A673 (cell line): ENCODE measurements around the gene MGAT5. TPM values are rescaled to one million over a fixed set of nuclear protein-coding genes. Genes with fewer than 3 reads are reported as not detected.

ENCODE experiments used
- BruUV-seq: library from RNA; stranded (reverse); fragments of 400-500 nt; replicated peaks from 2 replicates; lab custom pipeline; 2021; lab: Mats Ljungman, UMichigan
- CTCF ChIA-PET: fragments of 300-600 bp; sonication (Branson Sonifier 250); formaldehyde crosslinking; loops from one replicate; lab custom pipeline; 2022; ENCODE audit warnings: antibody characterized with exemption; lab: Charles Lee
- POLR2A ChIA-PET: fragments of 300-600 bp; sonication (Branson Sonifier 250); formaldehyde crosslinking; loops from one replicate; lab custom pipeline; 2022; ENCODE audit warnings: antibody characterized with exemption; ENCODE audit not compliant: low non-redundant PET; lab: Charles Lee
- DNase-seq: peaks from one replicate; pipeline ENCODE4 v3.0.0-alpha.2; 2015; ENCODE audit warnings: low spot score
- H3K27ac ChIP-seq: fragments of 200-600 bp; sonication (generic); 2 replicates; pipeline ENCODE4 v1.5.1; 2016; ENCODE audit warnings: mixed run types, low read depth, mild to moderate bottlenecking, mixed read lengths, antibody characterized with exemption, low read length; ENCODE audit not compliant: poor library complexity, severe bottlenecking
- H3K27me3 ChIP-seq: fragments of 200-600 bp; sonication (generic); replicated peaks from 2 replicates; pipeline ENCODE4 v1.6.1; 2017; ENCODE audit warnings: mixed run types, low read depth, mild to moderate bottlenecking, mixed read lengths, antibody characterized with exemption, low read length; ENCODE audit not compliant: insufficient read depth, poor library complexity
- H3K36me3 ChIP-seq: fragments of 200-600 bp; sonication (generic); 2 replicates; pipeline ENCODE4 v1.6.1; 2016; ENCODE audit warnings: mixed run types, mild to moderate bottlenecking, mixed read lengths, antibody characterized with exemption, low read length; ENCODE audit not compliant: insufficient read depth, poor library complexity, severe bottlenecking
- H3K4me1 ChIP-seq: fragments of 200-600 bp; sonication (generic); 2 replicates; pipeline ENCODE4 v1.6.1; 2017; ENCODE audit warnings: mixed run types, mild to moderate bottlenecking, mixed read lengths, antibody characterized with exemption, low read length; ENCODE audit not compliant: insufficient read depth, poor library complexity, severe bottlenecking
- H3K4me3 ChIP-seq: fragments of 200-600 bp; sonication (generic); 2 replicates; pipeline ENCODE4 v1.5.1; 2016; ENCODE audit warnings: low read depth, mixed run types, mild to moderate bottlenecking, mixed read lengths, low read length; ENCODE audit not compliant: poor library complexity, severe bottlenecking
- H3K9me3 ChIP-seq: fragments of 200-600 bp; sonication (generic); 2 replicates; pipeline ENCODE4 v1.6.1; 2016; ENCODE audit warnings: mixed run types, low read depth, mild to moderate bottlenecking, mixed read lengths, antibody characterized with exemption, low read length; ENCODE audit not compliant: poor library complexity, severe bottlenecking
- EZH2 ChIP-seq: fragments of 200-600 bp; sonication (generic); IDR thresholded peaks from 2 replicates; pipeline ENCODE4 v1.6.1; 2017; ENCODE audit warnings: borderline replicate concordance, low read depth, mild to moderate bottlenecking, mixed read lengths, antibody characterized with exemption, low read length; ENCODE audit not compliant: poor library complexity, severe bottlenecking
- intact Hi-C: fragments of 100-400 bp; cut with micrococcal nuclease; formaldehyde crosslinking; loops from one replicate; pipeline ENCODE4 v1.10.0; 2022; ENCODE audit not compliant: unreplicated experiment
- total RNA-seq: library from RNA; stranded (reverse); gene quantifications from 2 replicates; pipeline ENCODE4 v1.2.3, GENCODE V29; 2021
- TF ChIP-seq, protein P1 (sequence below): fragments of 300-800, 200-600 bp; sonication (generic); conservative IDR thresholded peaks from 2 replicates; pipeline ENCODE4 v1.5.1; 2017; ENCODE audit warnings: low read depth, mild to moderate bottlenecking, antibody characterized with exemption, low read length, moderate library complexity, mixed read lengths

The MGAT5 gene
- total RNA-seq, 1 experiment from 2014 or later: 11.0 TPM

DNA sequence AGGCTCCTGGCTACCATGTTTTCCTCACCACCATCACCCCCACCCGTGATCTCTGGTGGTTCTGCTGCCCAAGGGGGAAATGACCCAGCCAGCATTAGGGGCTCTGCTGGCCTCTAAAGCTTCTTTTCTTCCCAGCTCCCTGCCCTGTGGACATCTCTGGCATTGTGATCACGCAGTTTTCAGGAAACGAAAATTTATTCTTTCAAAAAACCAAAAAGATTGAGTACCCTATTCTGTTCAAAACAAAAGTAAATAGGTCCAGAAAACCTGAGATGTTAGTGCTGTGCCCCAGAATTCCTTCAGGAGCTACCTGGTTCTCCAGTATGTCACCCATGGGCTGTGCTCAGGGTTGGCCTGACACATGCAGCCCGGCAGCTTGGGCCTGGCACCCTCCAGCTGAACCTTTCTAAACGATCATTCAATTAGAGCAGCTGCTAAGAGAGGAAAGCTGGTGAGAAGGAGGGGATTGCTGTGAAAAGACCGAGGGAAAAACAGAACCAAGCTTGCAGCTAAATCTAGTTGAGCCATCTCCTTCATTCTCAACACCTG, 157.5 kb downstream of the MGAT5 start:
- no peak overlapping the region for H3K27ac ChIP-seq
- TF ChIP-seq EZH2: no peak
- TF ChIP-seq, protein P1, sequence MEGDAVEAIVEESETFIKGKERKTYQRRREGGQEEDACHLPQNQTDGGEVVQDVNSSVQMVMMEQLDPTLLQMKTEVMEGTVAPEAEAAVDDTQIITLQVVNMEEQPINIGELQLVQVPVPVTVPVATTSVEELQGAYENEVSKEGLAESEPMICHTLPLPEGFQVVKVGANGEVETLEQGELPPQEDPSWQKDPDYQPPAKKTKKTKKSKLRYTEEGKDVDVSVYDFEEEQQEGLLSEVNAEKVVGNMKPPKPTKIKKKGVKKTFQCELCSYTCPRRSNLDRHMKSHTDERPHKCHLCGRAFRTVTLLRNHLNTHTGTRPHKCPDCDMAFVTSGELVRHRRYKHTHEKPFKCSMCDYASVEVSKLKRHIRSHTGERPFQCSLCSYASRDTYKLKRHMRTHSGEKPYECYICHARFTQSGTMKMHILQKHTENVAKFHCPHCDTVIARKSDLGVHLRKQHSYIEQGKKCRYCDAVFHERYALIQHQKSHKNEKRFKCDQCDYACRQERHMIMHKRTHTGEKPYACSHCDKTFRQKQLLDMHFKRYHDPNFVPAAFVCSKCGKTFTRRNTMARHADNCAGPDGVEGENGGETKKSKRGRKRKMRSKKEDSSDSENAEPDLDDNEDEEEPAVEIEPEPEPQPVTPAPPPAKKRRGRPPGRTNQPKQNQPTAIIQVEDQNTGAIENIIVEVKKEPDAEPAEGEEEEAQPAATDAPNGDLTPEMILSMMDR: no peak
- no TSS peak for BruUV-seq
- no peak for DNase-seq
- H3K36me3 ChIP-seq: no peaks in the 10 kb centered on the region
- H3K27me3 ChIP-seq: no peaks in the 10 kb centered on the region
- no peaks in the 10 kb centered on the region for H3K4me1 ChIP-seq
- ChIA-PET CTCF (interaction anchor here (0.5 to 2.2 kb wide), 11 partner anchors 31 to 527 kb away, joined by 3 to 35 read pairs (median 4); no protein-coding TSS in a partner anchor), POLR2A (interaction anchor here (0.6 kb wide), 1 partner anchor 1874 kb away, joined by 4 read pairs; no protein-coding TSS in a partner anchor)
- no peaks in the 10 kb centered on the region for H3K9me3 ChIP-seq
- intact Hi-C loops: loop anchor here (10.0 kb wide), 1 partner anchor 167 kb away; no protein-coding TSS in a partner anchor
- no peak overlapping the region for H3K4me3 ChIP-seq

DNA sequence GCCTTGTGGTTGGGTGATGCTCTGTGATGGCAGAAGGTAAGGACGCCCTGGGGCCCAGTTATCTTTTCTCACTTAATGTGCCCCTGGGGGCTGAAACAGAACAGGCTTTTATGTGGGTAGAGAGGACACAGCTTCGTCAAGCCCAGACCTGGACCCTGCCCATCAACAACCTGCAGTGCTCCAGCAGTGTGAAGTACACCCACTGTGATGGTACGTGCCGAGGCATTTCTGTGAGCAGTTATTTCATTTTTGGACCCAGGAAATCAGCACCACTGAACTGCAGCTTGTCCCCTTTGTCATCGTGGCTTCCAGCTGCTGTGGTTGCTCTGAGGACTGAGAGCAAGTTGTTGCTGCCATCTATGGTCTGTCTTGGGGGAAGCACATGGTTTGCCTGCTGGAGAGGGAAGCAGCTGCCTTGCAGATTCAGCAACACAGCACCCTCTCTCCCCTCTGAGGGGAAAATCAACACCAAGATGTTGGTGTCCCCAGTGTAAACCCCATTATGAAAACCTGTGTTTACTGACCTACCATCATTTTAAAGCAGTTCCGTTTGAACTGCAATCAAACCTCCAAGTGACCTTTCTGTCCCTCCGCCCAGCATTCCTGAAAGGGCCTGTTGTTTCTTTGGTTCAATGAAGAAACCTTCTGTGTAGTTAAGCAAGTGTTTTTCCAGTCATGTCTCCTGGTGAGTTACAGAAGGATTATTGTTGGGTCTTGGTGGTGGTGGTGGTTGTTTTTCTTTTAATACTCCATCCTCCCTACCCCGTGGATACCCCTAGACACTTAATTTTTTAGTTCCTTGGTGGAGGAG, 158.2 kb downstream of the MGAT5 start:
- no TSS peak for BruUV-seq
- ChIA-PET POLR2A (interaction anchor here (0.6 kb wide), 1 partner anchor 1873 kb away, joined by 4 read pairs; no protein-coding TSS in a partner anchor), CTCF (interaction anchor here (0.6 to 2.2 kb wide), 9 partner anchors 31 to 528 kb away, joined by 3 to 35 read pairs (median 4); no protein-coding TSS in a partner anchor)
- no peaks in the 10 kb centered on the region for H3K4me1 ChIP-seq
- DNase-seq: peak; percentile 82
- H3K4me3 ChIP-seq: no peak overlapping the region
- no peaks in the 10 kb centered on the region for H3K36me3 ChIP-seq
- no peak overlapping the region for H3K27ac ChIP-seq
- intact Hi-C loops: loop anchor here (1.0 to 10.0 kb wide), 3 partner anchors 167 to 525 kb away; no protein-coding TSS in a partner anchor
- no peaks in the 10 kb centered on the region for H3K27me3 ChIP-seq
- no peaks in the 10 kb centered on the region for H3K9me3 ChIP-seq
- TF ChIP-seq EZH2: no peak
- TF ChIP-seq, protein P1: peak; percentile 67

DNA sequence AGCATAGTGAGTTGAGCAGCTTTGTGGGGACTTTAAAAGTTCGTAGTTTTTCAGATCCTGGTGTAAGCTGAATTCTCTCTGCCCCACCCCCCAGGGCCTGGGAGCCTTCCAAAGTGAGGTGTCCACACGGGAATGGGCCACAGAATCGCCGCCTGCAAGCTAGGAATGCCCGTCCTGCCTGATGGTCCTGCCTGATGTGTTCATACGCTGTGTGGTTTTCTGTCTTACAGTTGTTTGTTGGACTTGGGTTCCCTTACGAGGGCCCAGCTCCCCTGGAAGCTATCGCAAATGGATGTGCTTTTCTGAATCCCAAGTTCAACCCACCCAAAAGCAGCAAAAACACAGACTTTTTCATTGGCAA, 158.7 kb downstream of the MGAT5 start:
- Histone ChIP-seq H3K4me3 (no peak overlapping the region), H3K9me3 (no peaks in the 10 kb centered on the region), H3K27me3 (no peaks in the 10 kb centered on the region), H3K36me3 (no peaks in the 10 kb centered on the region), H3K4me1 (no peaks in the 10 kb centered on the region), H3K27ac (no peak overlapping the region)
- no peak for DNase-seq
- ChIA-PET CTCF (interaction anchor here (1.0 to 2.2 kb wide), 5 partner anchors 167 to 528 kb away, joined by 3 to 35 read pairs (median 5); no protein-coding TSS in a partner anchor), POLR2A (no interaction called here)
- TF ChIP-seq, protein P1: no peak
- no peak for TF ChIP-seq EZH2
- no TSS peak for BruUV-seq
- intact Hi-C loops: loop anchor here (1.0 to 10.0 kb wide), 3 partner anchors 168 to 526 kb away; no protein-coding TSS in a partner anchor
